H1 (cell line): Measurements from ENCODE around the gene UQCC5.

Experiments used
- ATF2 ChIP-seq: IDR thresholded peaks from 2 replicates; pipeline ENCODE4 v1.6.1; 2012; ENCODE audit warnings: low read length, inconsistent platforms
- CEBPB ChIP-seq: IDR thresholded peaks from 2 replicates; pipeline ENCODE4 v1.6.1; 2012; ENCODE audit warnings: low read depth, low read length
- CREB1 ChIP-seq: IDR thresholded peaks from 2 replicates; pipeline ENCODE4 v1.6.1; 2012; ENCODE audit warnings: inconsistent platforms
- EP300 ChIP-seq, 2 experiments: IDR thresholded peaks; 1 replicate in 1 of 2; 2 replicates in 1 of 2; pipeline ENCODE4 v1.6.1; 2011 to 2012; ENCODE audit warnings: low read depth in 2 of 2, low read length in 2 of 2, mild to moderate bottlenecking in 2 of 2, borderline replicate concordance in 1 of 2, inconsistent platforms in 1 of 2, moderate library complexity in 1 of 2
- JUND ChIP-seq: IDR thresholded peaks from 2 replicates; pipeline ENCODE4 v1.6.1; 2011; ENCODE audit warnings: mild to moderate bottlenecking, improper control_type of control experiment, low read length
- KDM1A ChIP-seq: fragments of 200-600, 300-600 bp; sonication (generic); IDR thresholded peaks from 2 replicates; pipeline ENCODE4 v1.7.1; 2016; ENCODE audit warnings: mild to moderate bottlenecking, low read length, borderline replicate concordance
- PHF8 ChIP-seq: fragments of 200-600 bp; sonication (generic); conservative IDR thresholded peaks from 2 replicates; pipeline ENCODE4 v1.7.1; 2012; ENCODE audit warnings: low read depth, mild to moderate bottlenecking, inconsistent platforms, low read length, moderate library complexity
- POLR2AphosphoS5 ChIP-seq: IDR thresholded peaks from 2 replicates; pipeline ENCODE4 v1.6.1; 2011; ENCODE audit warnings: low read depth, low read length
- ZNF274 ChIP-seq: IDR thresholded peaks from 2 replicates; pipeline ENCODE4 v1.7.0; 2012; ENCODE audit warnings: low read length, borderline replicate concordance; ENCODE audit errors: extremely low read depth
- TF ChIP-seq, protein P1 (sequence below): IDR thresholded peaks from 2 replicates; pipeline ENCODE4 v1.6.1; 2012; ENCODE audit warnings: inconsistent platforms
- TF ChIP-seq, protein P2 (sequence below), 3 experiments: IDR thresholded peaks; 1 replicate in 2 of 3; 2 replicates in 1 of 3; pipeline versions ENCODE4 v1.5.1 to v1.6.1; 2011; ENCODE audit warnings: low read length in 3 of 3, mild to moderate bottlenecking in 3 of 3, inconsistent platforms in 2 of 3, low read depth in 1 of 3, moderate library complexity in 1 of 3; ENCODE audit not compliant: insufficient read depth in 1 of 3; ENCODE audit errors: control extremely low read depth in 1 of 3

DNA sequence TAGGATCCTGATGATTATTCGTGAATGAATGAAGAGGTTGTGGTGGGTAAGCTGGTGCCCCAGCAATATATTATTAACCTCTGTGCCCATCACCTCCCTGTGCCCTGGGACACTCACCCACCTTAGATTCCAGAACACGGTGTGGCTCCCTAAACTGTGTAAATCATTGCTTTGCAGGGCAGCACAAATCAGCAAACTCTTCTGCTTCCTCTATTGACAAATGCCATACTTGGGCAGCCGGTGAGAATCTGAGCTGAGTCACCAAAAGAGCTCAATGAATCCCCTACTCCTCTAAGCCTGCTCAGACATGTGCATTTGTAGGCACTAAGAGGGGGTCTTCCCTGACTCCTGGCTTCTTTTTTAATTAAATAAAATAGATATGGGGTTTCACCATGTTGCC, 15.7 kb downstream of the UQCC5 start:
- no peak for TF ChIP-seq PHF8
- no peak for TF ChIP-seq CEBPB
- TF ChIP-seq KDM1A = no peak
- TF ChIP-seq, protein P1, sequence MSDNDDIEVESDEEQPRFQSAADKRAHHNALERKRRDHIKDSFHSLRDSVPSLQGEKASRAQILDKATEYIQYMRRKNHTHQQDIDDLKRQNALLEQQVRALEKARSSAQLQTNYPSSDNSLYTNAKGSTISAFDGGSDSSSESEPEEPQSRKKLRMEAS = no peak
- TF ChIP-seq JUND = no peak
- TF ChIP-seq, protein P2, sequence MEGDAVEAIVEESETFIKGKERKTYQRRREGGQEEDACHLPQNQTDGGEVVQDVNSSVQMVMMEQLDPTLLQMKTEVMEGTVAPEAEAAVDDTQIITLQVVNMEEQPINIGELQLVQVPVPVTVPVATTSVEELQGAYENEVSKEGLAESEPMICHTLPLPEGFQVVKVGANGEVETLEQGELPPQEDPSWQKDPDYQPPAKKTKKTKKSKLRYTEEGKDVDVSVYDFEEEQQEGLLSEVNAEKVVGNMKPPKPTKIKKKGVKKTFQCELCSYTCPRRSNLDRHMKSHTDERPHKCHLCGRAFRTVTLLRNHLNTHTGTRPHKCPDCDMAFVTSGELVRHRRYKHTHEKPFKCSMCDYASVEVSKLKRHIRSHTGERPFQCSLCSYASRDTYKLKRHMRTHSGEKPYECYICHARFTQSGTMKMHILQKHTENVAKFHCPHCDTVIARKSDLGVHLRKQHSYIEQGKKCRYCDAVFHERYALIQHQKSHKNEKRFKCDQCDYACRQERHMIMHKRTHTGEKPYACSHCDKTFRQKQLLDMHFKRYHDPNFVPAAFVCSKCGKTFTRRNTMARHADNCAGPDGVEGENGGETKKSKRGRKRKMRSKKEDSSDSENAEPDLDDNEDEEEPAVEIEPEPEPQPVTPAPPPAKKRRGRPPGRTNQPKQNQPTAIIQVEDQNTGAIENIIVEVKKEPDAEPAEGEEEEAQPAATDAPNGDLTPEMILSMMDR (IDR thresholded peaks at IDR 0.05; ENCODE audit: control extremely low read depth in 1 of 3, insufficient read depth in 1 of 3, low read depth in 1 of 3, low read length in 3 of 3) = no peak
- no peak for TF ChIP-seq ZNF274
- no peak for TF ChIP-seq EP300 (IDR thresholded peaks at IDR 0.05; ENCODE audit: borderline replicate concordance in 1 of 2, low read depth in 2 of 2, low read length in 2 of 2)
- no peak for TF ChIP-seq CREB1
- no peak for TF ChIP-seq ATF2
- no peak for TF ChIP-seq POLR2AphosphoS5
